Neural progenitor cell (in vitro differentiated cells): ENCODE measurements around the gene CDC42EP4. TPM values are rescaled to one million over a fixed set of nuclear protein-coding genes. Genes with fewer than 3 reads are reported as not detected.

ENCODE experiments used
- DNase-seq: peaks from one replicate; pipeline ENCODE4 v3.0.0-alpha.2; 2016; ENCODE audit warnings: low spot score
- H2AFZ ChIP-seq: fragments of 200-600 bp; sonication (generic); replicated peaks from 2 replicates; pipeline ENCODE4 v1.6.1; 2016; ENCODE audit warnings: antibody characterized with exemption
- H3F3A ChIP-seq: fragments of 200-600 bp; sonication (generic); 2 replicates; pipeline ENCODE4 v1.6.1; 2016; ENCODE audit warnings: antibody characterized with exemption, low read depth
- H3K27ac ChIP-seq: fragments of 200-600 bp; sonication (generic); 2 replicates; pipeline ENCODE4 v1.5.1; 2016; ENCODE audit warnings: mild to moderate bottlenecking
- H3K27me3 ChIP-seq: fragments of 200-600 bp; sonication (generic); 2 replicates; pipeline ENCODE4 v1.6.1; 2016; ENCODE audit warnings: mild to moderate bottlenecking, moderate library complexity
- H3K36me3 ChIP-seq: fragments of 200-600 bp; sonication (generic); 2 replicates; pipeline ENCODE4 v1.5.1; 2016
- H3K4me1 ChIP-seq: fragments of 200-600 bp; sonication (generic); 2 replicates; pipeline ENCODE4 v1.6.1; 2016; ENCODE audit warnings: mixed run types
- H3K4me2 ChIP-seq: fragments of 200-600 bp; sonication (generic); 2 replicates; pipeline ENCODE4 v1.6.1; 2016
- H3K4me3 ChIP-seq: fragments of 200-600 bp; sonication (generic); 2 replicates; pipeline ENCODE4 v1.5.1; 2016
- H3K79me2 ChIP-seq: fragments of 200-600 bp; sonication (generic); 2 replicates; pipeline ENCODE4 v1.6.1; 2016; ENCODE audit warnings: low read depth
- H3K9ac ChIP-seq: fragments of 200-600 bp; sonication (generic); 2 replicates; pipeline ENCODE4 v1.6.1; 2016
- H3K9me3 ChIP-seq: fragments of 200-600 bp; sonication (generic); 2 replicates; pipeline ENCODE4 v1.5.1; 2016; ENCODE audit warnings: low read depth
- H4K20me1 ChIP-seq: fragments of 200-600 bp; sonication (generic); 2 replicates; pipeline ENCODE4 v1.6.1; 2016; ENCODE audit warnings: low read depth
- H3K27ac Mint-ChIP-seq: 3 replicates; pipeline ENCODE4 v1.8.0; 2021; ENCODE audit warnings: mixed read lengths
- H3K27me3 Mint-ChIP-seq: 2 replicates; pipeline ENCODE4 v1.8.0; 2022; ENCODE audit warnings: low read depth, mild to moderate bottlenecking, inconsistent platforms, moderate library complexity, mixed read lengths; ENCODE audit not compliant: insufficient read depth
- H3K36me3 Mint-ChIP-seq: 3 replicates; pipeline ENCODE4 v1.8.0; 2021; ENCODE audit warnings: mixed read lengths
- H3K4me1 Mint-ChIP-seq: 3 replicates; pipeline ENCODE4 v1.8.0; 2021; ENCODE audit warnings: mixed read lengths
- H3K4me3 Mint-ChIP-seq: 3 replicates; pipeline ENCODE4 v1.8.0; 2021; ENCODE audit warnings: mild to moderate bottlenecking, moderate library complexity, mixed read lengths
- H3K9me3 Mint-ChIP-seq: 3 replicates; pipeline ENCODE4 v1.8.0; 2020; ENCODE audit warnings: mixed read lengths
- EZH2 ChIP-seq: fragments of 200-600 bp; sonication (generic); IDR thresholded peaks from 2 replicates; pipeline ENCODE4 v1.6.1; 2017; ENCODE audit warnings: antibody characterized with exemption, mild to moderate bottlenecking, moderate library complexity
- EZH2phosphoT487 ChIP-seq: fragments of 200-600 bp; sonication (generic); IDR thresholded peaks from 2 replicates; pipeline ENCODE4 v1.6.1; 2017; ENCODE audit warnings: antibody characterized with exemption
- total RNA-seq: library from RNA; depleted of rRNA; stranded (reverse); fragments of >200 nt; gene quantifications from 2 replicates; pipeline ENCODE4 v1.2.3, GENCODE V29; 2015; ENCODE audit warnings: low replicate concordance
- TF ChIP-seq, protein P1 (sequence below): fragments of 200-600 bp; sonication (generic); IDR thresholded peaks from 2 replicates; pipeline ENCODE4 v1.5.1; 2017; ENCODE audit warnings: antibody characterized with exemption, mild to moderate bottlenecking

CDC42EP4 gene
- total RNA-seq, 1 donor from 2014 or later = 10.8 TPM

DNA sequence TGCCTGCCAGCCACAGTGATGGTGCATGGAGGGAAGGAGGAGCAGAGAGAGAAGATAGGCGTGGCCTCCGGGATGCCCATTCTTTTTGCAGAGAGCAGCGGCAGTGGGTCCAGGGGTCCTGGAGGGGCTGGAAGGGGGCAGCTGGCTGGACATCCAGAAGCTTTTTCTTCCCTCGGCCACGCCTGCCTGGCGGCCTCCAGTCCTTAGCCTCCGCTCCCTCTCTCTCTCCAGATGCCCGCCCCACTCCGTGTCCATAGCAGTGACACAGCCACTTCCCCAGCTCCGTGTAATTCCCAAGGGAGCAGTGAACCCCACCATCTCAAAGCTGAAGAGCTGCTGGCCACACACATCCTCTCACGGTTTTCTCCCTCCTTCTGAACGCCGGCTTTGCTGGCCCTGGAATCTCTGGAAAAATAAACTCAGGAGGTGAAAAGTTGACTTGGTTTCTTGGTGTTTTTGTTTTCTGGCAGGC is 26.3 kb upstream of the CDC42EP4 start:
- Mint-ChIP-seq H3K9me3 (no peaks in the 10 kb centered on the region), H3K4me1 (peaks cover 59% of the 10 kb centered on the region), H3K27ac (no peak overlapping the region), H3K36me3 (peaks cover 24% of the 10 kb centered on the region), H3K4me3 (no peak overlapping the region), H3K27me3 (peaks cover 13% of the 10 kb centered on the region)
- TF ChIP-seq EZH2 (no peak), EZH2phosphoT487 (no peak)
- TF ChIP-seq, protein P1, sequence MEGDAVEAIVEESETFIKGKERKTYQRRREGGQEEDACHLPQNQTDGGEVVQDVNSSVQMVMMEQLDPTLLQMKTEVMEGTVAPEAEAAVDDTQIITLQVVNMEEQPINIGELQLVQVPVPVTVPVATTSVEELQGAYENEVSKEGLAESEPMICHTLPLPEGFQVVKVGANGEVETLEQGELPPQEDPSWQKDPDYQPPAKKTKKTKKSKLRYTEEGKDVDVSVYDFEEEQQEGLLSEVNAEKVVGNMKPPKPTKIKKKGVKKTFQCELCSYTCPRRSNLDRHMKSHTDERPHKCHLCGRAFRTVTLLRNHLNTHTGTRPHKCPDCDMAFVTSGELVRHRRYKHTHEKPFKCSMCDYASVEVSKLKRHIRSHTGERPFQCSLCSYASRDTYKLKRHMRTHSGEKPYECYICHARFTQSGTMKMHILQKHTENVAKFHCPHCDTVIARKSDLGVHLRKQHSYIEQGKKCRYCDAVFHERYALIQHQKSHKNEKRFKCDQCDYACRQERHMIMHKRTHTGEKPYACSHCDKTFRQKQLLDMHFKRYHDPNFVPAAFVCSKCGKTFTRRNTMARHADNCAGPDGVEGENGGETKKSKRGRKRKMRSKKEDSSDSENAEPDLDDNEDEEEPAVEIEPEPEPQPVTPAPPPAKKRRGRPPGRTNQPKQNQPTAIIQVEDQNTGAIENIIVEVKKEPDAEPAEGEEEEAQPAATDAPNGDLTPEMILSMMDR = no peak
- H3K4me3 ChIP-seq = no peak overlapping the region
- H3K27me3 ChIP-seq = no peaks in the 10 kb centered on the region
- peaks cover 32% of the 10 kb centered on the region for H3F3A ChIP-seq
- no peak for DNase-seq
- H3K27ac ChIP-seq = no peak overlapping the region
- no peak overlapping the region for H3K9ac ChIP-seq
- H3K4me1 ChIP-seq = peaks cover 26% of the 10 kb centered on the region
- no peaks in the 10 kb centered on the region for H3K36me3 ChIP-seq
- no peaks in the 10 kb centered on the region for H3K79me2 ChIP-seq
- H2AFZ ChIP-seq = no peak overlapping the region
- H4K20me1 ChIP-seq = peaks cover 15% of the 10 kb centered on the region
- H3K9me3 ChIP-seq = no peaks in the 10 kb centered on the region
- H3K4me2 ChIP-seq = no peak overlapping the region

DNA sequence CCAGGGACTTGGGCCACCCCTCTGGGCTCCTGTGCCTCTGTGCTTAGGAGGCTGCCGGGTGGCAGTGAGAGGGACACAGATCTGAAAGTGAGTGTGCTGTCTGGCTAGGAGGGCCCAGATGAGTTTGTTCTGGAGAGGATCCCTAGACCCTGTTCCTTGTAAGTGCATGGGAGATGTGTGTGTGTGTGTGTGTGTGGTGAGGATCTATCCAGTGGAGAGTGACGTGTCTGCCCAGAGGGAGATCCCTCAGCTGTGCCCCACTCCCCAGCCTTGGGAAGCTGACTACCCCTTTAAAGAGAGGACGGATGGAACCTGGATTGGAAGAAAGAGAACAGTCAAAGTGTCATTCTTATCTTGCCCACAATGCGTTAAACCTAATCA is 25.5 kb upstream of the CDC42EP4 start:
- Histone ChIP-seq H3K4me3 (no peak overlapping the region), H3K27ac (no peak overlapping the region), H3K9me3 (no peaks in the 10 kb centered on the region), H3K9ac (no peak overlapping the region), H3K4me1 (peaks cover 18% of the 10 kb centered on the region), H3F3A (peaks cover 24% of the 10 kb centered on the region), H3K4me2 (no peak overlapping the region), H3K79me2 (no peaks in the 10 kb centered on the region), H4K20me1 (peaks cover 8% of the 10 kb centered on the region), H3K27me3 (no peaks in the 10 kb centered on the region), H2AFZ (no peak overlapping the region), H3K36me3 (no peaks in the 10 kb centered on the region)
- peak overlapping the region; percentile 58 for H3K27ac Mint-ChIP-seq
- H3K27me3 Mint-ChIP-seq = peaks cover 11% of the 10 kb centered on the region
- no peak overlapping the region for H3K4me3 Mint-ChIP-seq
- H3K9me3 Mint-ChIP-seq = no peaks in the 10 kb centered on the region
- TF ChIP-seq EZH2 = no peak
- DNase-seq = no peak
- H3K36me3 Mint-ChIP-seq = peaks cover 24% of the 10 kb centered on the region
- H3K4me1 Mint-ChIP-seq = peaks cover 51% of the 10 kb centered on the region

DNA sequence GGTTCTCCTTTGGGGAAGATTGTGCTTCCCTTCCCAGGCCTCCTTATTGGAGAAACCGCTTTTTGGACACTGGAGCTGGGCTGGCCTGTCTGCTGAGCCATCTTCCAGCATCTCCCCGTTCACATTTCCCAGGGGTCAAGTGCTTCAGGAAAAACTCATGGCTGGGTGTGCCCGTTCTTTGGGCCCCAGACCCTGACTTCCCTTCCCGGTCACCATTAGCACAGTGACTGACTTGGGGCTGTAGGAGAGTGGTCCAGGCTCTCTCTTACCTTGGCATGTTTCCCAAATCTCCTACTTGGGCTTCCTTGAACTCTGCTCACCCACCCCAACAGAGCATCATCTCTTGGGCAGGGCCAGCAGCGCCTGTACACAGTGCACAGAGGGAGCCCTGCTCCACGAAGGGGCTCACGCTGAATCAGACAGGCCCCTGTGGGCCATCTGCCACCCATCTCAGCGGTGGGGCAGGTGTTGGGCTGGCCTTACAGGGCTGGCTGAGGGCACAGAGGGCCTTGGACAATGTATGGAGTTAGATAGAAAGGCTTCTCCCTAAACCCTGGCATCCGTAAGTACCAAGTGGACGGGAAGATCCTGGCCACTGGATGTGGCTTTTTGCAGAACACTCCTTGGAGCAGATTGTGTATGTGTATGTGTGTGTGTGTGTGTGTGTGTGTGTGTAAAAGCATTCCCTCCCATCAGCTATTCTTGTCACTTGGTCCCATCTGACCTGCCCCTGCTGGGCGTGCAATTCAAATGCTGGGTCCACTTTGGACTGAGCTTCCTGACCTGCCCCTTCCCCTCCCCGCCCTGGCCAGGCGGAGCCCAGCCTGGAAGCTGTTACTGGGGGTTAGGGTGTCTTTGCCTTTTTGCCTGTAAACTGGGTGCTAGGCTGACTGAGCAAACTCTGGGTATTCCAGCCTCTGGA is 24.9 kb upstream of the CDC42EP4 start:
- H2AFZ ChIP-seq = no peak overlapping the region
- TF ChIP-seq EZH2phosphoT487 = no peak
- no peak for TF ChIP-seq EZH2
- TF ChIP-seq, protein P1 = no peak
- H3K9me3 Mint-ChIP-seq = no peaks in the 10 kb centered on the region
- no peaks in the 10 kb centered on the region for H3K36me3 ChIP-seq
- no peaks in the 10 kb centered on the region for H3K9me3 ChIP-seq
- no peak overlapping the region for H3K4me3 Mint-ChIP-seq
- DNase-seq = no peak
- peaks cover 13% of the 10 kb centered on the region for H3K4me1 ChIP-seq
- H3K36me3 Mint-ChIP-seq = peaks cover 24% of the 10 kb centered on the region
- no peaks in the 10 kb centered on the region for H3K27me3 ChIP-seq
- no peak overlapping the region for H3K9ac ChIP-seq
- H3K27me3 Mint-ChIP-seq = peaks cover 11% of the 10 kb centered on the region
- peaks cover 17% of the 10 kb centered on the region for H3F3A ChIP-seq
- H3K79me2 ChIP-seq = no peaks in the 10 kb centered on the region
- peaks cover 7% of the 10 kb centered on the region for H4K20me1 ChIP-seq
- H3K4me2 ChIP-seq = no peak overlapping the region
- H3K27ac Mint-ChIP-seq = peak overlapping the region; percentile 58
- H3K4me3 ChIP-seq = no peak overlapping the region
- no peak overlapping the region for H3K27ac ChIP-seq
- H3K4me1 Mint-ChIP-seq = peaks cover 45% of the 10 kb centered on the region
